Measurements from ENCODE around the gene TSPAN33. TPM values are rescaled to one million over a fixed set of nuclear protein-coding genes. Genes with fewer than 3 reads are reported as not detected.

TSPAN33 gene
- total and polyA plus RNA-seq, 9 donors: 1.7 to 9.3 (median 6.0) TPM

DNA sequence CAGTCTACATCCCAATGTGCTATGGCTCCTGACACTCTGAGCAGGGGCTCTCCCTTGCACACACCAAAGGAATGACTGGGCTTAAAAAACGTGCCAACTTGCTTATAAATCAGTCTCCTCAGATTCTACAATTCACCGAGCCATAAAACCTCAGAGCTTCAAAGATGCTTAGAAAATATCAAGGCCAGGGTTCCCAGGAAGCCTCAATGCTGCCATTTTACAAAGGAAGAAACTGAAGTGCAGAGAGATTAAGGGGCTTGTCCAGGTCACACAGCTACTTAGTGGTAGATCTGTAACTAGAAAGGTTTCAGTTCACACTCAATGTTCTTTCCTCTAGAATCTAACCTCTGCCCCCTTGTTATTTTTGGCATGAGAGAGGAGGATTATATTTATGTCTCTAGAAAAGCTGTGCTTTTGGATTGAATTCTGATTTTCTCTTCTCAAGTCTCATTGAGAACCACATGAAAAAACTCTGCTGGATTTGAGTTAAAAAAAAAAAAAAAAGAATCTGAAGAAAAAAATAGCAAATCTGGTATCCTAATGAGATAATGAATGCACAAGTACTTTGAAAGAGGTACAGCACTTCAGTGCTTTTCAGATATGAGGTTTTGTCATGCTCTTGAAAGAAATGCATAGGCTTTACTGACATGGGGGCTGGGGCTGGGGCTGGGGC lies 22.3 kb upstream of the TSPAN33 start:
- WGBS, 3 donors: 62 to 67% (median 65%) methylated on average over 2 of the region's 2 CpGs
- Histone ChIP-seq H3K4me3 (no peak overlapping the region), H3K27me3 (no peaks in the 10 kb centered on the region), H3K4me1 (ENCODE audit: insufficient read depth) (no peaks in the 10 kb centered on the region), H3K27ac (no peak overlapping the region), H3K36me3 (no peaks in the 10 kb centered on the region), H3K9me3 (peaks cover 0 to 5% of the 10 kb centered on the region in 2 donors)
- TF ChIP-seq POLR2A (IDR thresholded peaks at IDR 0.05) (no peak), EP300 (IDR thresholded peaks at IDR 0.05) (no peak)
- TF ChIP-seq, protein P1, sequence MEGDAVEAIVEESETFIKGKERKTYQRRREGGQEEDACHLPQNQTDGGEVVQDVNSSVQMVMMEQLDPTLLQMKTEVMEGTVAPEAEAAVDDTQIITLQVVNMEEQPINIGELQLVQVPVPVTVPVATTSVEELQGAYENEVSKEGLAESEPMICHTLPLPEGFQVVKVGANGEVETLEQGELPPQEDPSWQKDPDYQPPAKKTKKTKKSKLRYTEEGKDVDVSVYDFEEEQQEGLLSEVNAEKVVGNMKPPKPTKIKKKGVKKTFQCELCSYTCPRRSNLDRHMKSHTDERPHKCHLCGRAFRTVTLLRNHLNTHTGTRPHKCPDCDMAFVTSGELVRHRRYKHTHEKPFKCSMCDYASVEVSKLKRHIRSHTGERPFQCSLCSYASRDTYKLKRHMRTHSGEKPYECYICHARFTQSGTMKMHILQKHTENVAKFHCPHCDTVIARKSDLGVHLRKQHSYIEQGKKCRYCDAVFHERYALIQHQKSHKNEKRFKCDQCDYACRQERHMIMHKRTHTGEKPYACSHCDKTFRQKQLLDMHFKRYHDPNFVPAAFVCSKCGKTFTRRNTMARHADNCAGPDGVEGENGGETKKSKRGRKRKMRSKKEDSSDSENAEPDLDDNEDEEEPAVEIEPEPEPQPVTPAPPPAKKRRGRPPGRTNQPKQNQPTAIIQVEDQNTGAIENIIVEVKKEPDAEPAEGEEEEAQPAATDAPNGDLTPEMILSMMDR (IDR thresholded peaks at IDR 0.05): no peak
- no peak for DNase-seq
- intact Hi-C loops (cut with DNase I): no loop called here

DNA sequence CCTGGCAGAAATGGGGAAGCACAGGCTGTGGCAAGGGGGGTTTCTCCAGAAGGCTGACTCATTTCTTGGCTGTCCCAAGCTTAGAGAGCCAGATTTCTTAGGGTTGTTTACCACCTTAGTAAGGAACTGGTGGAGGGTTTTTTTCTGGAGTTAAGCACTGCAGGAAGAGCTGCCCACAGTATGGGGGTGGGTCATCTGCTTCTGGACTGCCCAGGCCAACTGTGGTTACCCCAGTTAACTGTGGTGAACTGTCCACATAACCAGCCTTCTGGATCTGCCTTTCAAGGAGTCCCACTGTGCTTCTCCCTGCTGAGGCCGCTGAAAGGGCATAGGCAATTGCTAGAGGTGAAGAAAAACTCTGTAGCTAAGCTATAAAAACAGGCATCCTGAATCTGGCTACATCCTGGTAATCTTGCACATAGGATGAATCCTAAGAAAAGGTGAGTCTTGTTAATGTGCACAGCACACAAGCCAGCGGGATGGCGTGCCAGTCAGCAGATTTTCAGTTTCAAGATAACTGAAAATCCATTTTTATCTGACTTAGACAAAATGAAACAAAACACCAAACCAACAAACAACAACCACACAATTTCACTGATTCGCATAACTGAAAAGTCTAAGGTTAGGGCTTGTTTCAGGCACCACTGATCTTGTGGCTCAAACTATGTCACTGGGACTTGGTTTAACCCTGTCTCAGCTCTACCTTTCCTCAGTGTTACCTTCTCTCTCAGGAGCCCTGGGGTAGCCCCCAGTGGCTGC lies 21.6 kb upstream of the TSPAN33 start:
- no peak for DNase-seq
- H3K4me1 ChIP-seq (ENCODE audit: insufficient read depth): no peaks in the 10 kb centered on the region
- intact Hi-C loops (cut with DNase I): no loop called here
- TF ChIP-seq, protein P1 (IDR thresholded peaks at IDR 0.05): no peak
- no peak for TF ChIP-seq EP300 (IDR thresholded peaks at IDR 0.05)
- TF ChIP-seq POLR2A (IDR thresholded peaks at IDR 0.05): no peak
- no peaks in the 10 kb centered on the region for H3K36me3 ChIP-seq
- no peak overlapping the region for H3K27ac ChIP-seq
- 78 to 81% (median 79%) methylated on average over 4 of the region's 4 CpGs for WGBS, 3 donors
- peaks cover 0 to 5% of the 10 kb centered on the region in 2 donors for H3K9me3 ChIP-seq
- H3K4me3 ChIP-seq: no peak overlapping the region
- H3K27me3 ChIP-seq: no peaks in the 10 kb centered on the region

DNA sequence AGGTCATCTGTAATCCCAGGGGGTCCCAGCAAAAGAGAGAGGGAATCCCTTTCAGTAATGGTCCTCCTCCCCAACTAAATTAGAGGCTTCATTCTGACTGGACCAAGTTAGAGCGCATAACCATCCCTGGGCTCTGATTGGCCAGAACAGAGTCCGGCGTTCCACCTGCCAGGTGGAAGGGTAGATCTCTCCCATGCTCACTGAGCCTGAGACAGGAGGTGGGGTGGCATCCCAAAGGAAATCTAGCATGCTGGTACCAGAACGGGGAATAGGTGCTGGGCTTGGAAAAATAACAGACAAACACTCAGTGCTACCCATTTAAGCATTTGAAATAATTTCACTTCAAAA lies 21.0 kb upstream of the TSPAN33 start:
- Histone ChIP-seq H3K27ac (no peak overlapping the region), H3K36me3 (no peaks in the 10 kb centered on the region), H3K4me1 (ENCODE audit: insufficient read depth) (no peaks in the 10 kb centered on the region), H3K4me3 (no peak overlapping the region), H3K27me3 (no peaks in the 10 kb centered on the region), H3K9me3 (peaks cover 0 to 5% of the 10 kb centered on the region in 2 donors)
- no peak for DNase-seq
- intact Hi-C loops (cut with DNase I): no loop called here
- WGBS, 3 donors: 89 to 95% (median 93%) methylated on average over 4 of the region's 4 CpGs
- no peak for TF ChIP-seq EP300 (IDR thresholded peaks at IDR 0.05)
- TF ChIP-seq, protein P1 (IDR thresholded peaks at IDR 0.05): no peak
- TF ChIP-seq POLR2A (IDR thresholded peaks at IDR 0.05): no peak

DNA sequence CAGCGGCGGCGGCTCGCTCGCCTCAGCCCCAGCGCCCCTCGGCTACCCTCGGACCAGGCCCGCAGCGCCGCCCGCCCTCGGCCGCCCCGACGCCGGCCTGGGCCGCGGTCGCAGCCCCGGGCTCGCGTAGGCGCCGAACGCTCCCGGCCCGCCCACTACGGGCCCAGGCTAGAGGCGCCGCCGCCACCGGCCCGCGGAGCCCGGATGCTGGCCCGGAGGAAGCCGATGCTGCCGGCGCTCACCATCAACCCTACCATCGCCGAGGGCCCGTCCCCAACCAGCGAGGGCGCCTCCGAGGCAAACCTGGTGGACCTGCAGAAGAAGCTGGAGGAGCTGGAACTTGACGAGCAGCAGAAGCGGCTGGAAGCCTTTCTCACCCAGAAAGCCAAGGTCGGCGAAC lies 18.2 kb upstream of the TSPAN33 start:
- no peak for DNase-seq
- WGBS, 3 donors: 29 to 47% (median 39%) methylated on average over 25 to 50 of the region's 50 CpGs
- no peaks in the 10 kb centered on the region for H3K27me3 ChIP-seq
- H3K36me3 ChIP-seq: no peaks in the 10 kb centered on the region
- TF ChIP-seq, protein P1 (IDR thresholded peaks at IDR 0.05): no peak
- TF ChIP-seq EP300 (IDR thresholded peaks at IDR 0.05) (no peak), POLR2A (IDR thresholded peaks at IDR 0.05) (no peak)
- intact Hi-C loops (cut with DNase I): no loop called here
- H3K27ac ChIP-seq: no peak overlapping the region
- H3K4me3 ChIP-seq: no peak overlapping the region
- H3K4me1 ChIP-seq (ENCODE audit: insufficient read depth): no peaks in the 10 kb centered on the region
- peaks cover 0 to 4% of the 10 kb centered on the region in 2 donors for H3K9me3 ChIP-seq
